Adipocyte (in vitro differentiated cells): ENCODE measurements around the gene HK3.

Experiments
- DNase-seq: peaks from one replicate; pipeline ENCODE4 v3.0.0-alpha.2; 2015; ENCODE audit warnings: low read depth
- H3K27me3 ChIP-seq: replicated peaks from 2 replicates; pipeline ENCODE4 v1.7.0; 2013; ENCODE audit warnings: mild to moderate bottlenecking, low read length, moderate library complexity; ENCODE audit not compliant: control insufficient read depth, insufficient read depth
- H3K36me3 ChIP-seq: 2 replicates; pipeline ENCODE4 v1.7.0; 2013; ENCODE audit warnings: low read length, mild to moderate bottlenecking, moderate library complexity; ENCODE audit not compliant: control insufficient read depth, insufficient read depth, severe bottlenecking
- H3K4me1 ChIP-seq: 2 replicates; pipeline ENCODE4 v1.7.0; 2013; ENCODE audit warnings: mild to moderate bottlenecking, low read length, moderate library complexity; ENCODE audit not compliant: control insufficient read depth, insufficient read depth
- H3K4me3 ChIP-seq: 2 replicates; pipeline ENCODE4 v1.7.0; 2013; ENCODE audit warnings: mild to moderate bottlenecking, low read length, moderate library complexity
- H3K9ac ChIP-seq: 2 replicates; pipeline ENCODE4 v1.7.0; 2013; ENCODE audit warnings: mild to moderate bottlenecking, low read length, moderate library complexity
- H3K9me3 ChIP-seq: 2 replicates; pipeline ENCODE4 v1.7.0; 2013; ENCODE audit warnings: mild to moderate bottlenecking, low read length, moderate library complexity; ENCODE audit not compliant: control insufficient read depth

Gene HK3

GRCh38 chr5:176902102-176902814 lies 3.1 kb upstream of the HK3 start:
- no peak for DNase-seq
- Histone ChIP-seq H3K27me3 (peaks cover 5% of the 10 kb centered on the region), H3K4me1 (no peaks in the 10 kb centered on the region), H3K9me3 (no peaks in the 10 kb centered on the region), H3K9ac (no peak overlapping the region), H3K4me3 (no peak overlapping the region), H3K36me3 (peaks cover 54% of the 10 kb centered on the region)

- no peak overlapping the region for H3K9ac ChIP-seq
- peaks cover 8% of the 10 kb centered on the region for H3K27me3 ChIP-seq
- H3K36me3 ChIP-seq = peaks cover 46% of the 10 kb centered on the region
- H3K4me3 ChIP-seq = no peak overlapping the region
- H3K4me1 ChIP-seq = no peaks in the 10 kb centered on the region
- H3K9me3 ChIP-seq = no peaks in the 10 kb centered on the region
- DNase-seq = no peak
Measured at GRCh38 chr5:176901260-176902101, 2.3 kb upstream of the HK3 start.

GRCh38 chr5:176900780-176901204 lies 1.6 kb upstream of the HK3 start:
- no peaks in the 10 kb centered on the region for H3K4me1 ChIP-seq
- H3K27me3 ChIP-seq = peaks cover 8% of the 10 kb centered on the region
- DNase-seq = no peak
- H3K36me3 ChIP-seq = peaks cover 39% of the 10 kb centered on the region
- H3K4me3 ChIP-seq = no peak overlapping the region
- no peak overlapping the region for H3K9ac ChIP-seq
- no peaks in the 10 kb centered on the region for H3K9me3 ChIP-seq

GRCh38 chr5:176899946-176900779 lies 1.0 kb upstream of the HK3 start:
- H3K27me3 ChIP-seq = peaks cover 8% of the 10 kb centered on the region
- no peak for DNase-seq
- H3K36me3 ChIP-seq = peaks cover 33% of the 10 kb centered on the region
- no peaks in the 10 kb centered on the region for H3K4me1 ChIP-seq
- H3K4me3 ChIP-seq = no peak overlapping the region
- H3K9me3 ChIP-seq = no peaks in the 10 kb centered on the region
- H3K9ac ChIP-seq = no peak overlapping the region

GRCh38 chr5:176897263-176897662 lies 1.9 kb downstream of the HK3 start:
- no peaks in the 10 kb centered on the region for H3K4me1 ChIP-seq
- no peak overlapping the region for H3K9ac ChIP-seq
- H3K27me3 ChIP-seq = peaks cover 15% of the 10 kb centered on the region
- peaks cover 4% of the 10 kb centered on the region for H3K36me3 ChIP-seq
- no peak overlapping the region for H3K4me3 ChIP-seq
- H3K9me3 ChIP-seq = no peaks in the 10 kb centered on the region
- no peak for DNase-seq

GRCh38 chr5:176895831-176896230 lies 3.3 kb downstream of the HK3 start:
- Histone ChIP-seq H3K4me1 (no peaks in the 10 kb centered on the region), H3K9me3 (no peaks in the 10 kb centered on the region), H3K36me3 (no peaks in the 10 kb centered on the region), H3K4me3 (no peak overlapping the region), H3K27me3 (peaks cover 29% of the 10 kb centered on the region), H3K9ac (no peak overlapping the region)
- no peak for DNase-seq

GRCh38 chr5:176894298-176894697 lies 4.8 kb downstream of the HK3 start:
- no peaks in the 10 kb centered on the region for H3K4me1 ChIP-seq
- no peak overlapping the region for H3K9ac ChIP-seq
- no peaks in the 10 kb centered on the region for H3K36me3 ChIP-seq
- H3K27me3 ChIP-seq = peaks cover 40% of the 10 kb centered on the region
- no peaks in the 10 kb centered on the region for H3K9me3 ChIP-seq
- no peak overlapping the region for H3K4me3 ChIP-seq
- DNase-seq = no peak

- no peak for DNase-seq
Measured at GRCh38 chr5:176892663-176893062, 6.5 kb downstream of the HK3 start.

GRCh38 chr5:176891331-176891958 lies 7.7 kb downstream of the HK3 start:
- Histone ChIP-seq H3K4me3 (no peak overlapping the region), H3K27me3 (peaks cover 48% of the 10 kb centered on the region), H3K9ac (no peak overlapping the region), H3K4me1 (no peaks in the 10 kb centered on the region), H3K36me3 (no peaks in the 10 kb centered on the region), H3K9me3 (no peaks in the 10 kb centered on the region)
- no peak for DNase-seq

More at GRCh38 chr5:176892663-176893062, 6.5 kb downstream of the HK3 start:
- Histone ChIP-seq H3K4me1 (no peaks in the 10 kb centered on the region), H3K4me3 (no peak overlapping the region), H3K9me3 (no peaks in the 10 kb centered on the region), H3K36me3 (no peaks in the 10 kb centered on the region), H3K9ac (no peak overlapping the region), H3K27me3 (peaks cover 52% of the 10 kb centered on the region)

- no peaks in the 10 kb centered on the region for H3K4me1 ChIP-seq
- peaks cover 48% of the 10 kb centered on the region for H3K27me3 ChIP-seq
- no peak overlapping the region for H3K9ac ChIP-seq
- H3K9me3 ChIP-seq = no peaks in the 10 kb centered on the region
- no peak for DNase-seq
- no peaks in the 10 kb centered on the region for H3K36me3 ChIP-seq
- no peak overlapping the region for H3K4me3 ChIP-seq
Measured at GRCh38 chr5:176890455-176891330, 8.5 kb downstream of the HK3 start.
